Left lung (tissue), 14 donors: ENCODE measurements around the gene FUT2. TPM values are rescaled to one million over a fixed set of nuclear protein-coding genes. Genes with fewer than 3 reads are reported as not detected.

ENCODE experiments used
- ATAC-seq: fragments of 200-7000 bp; cut with Tn5 transposase; one replicate; pipeline ENCODE4 v1.9.1; 2020; ENCODE audit warnings: moderate library complexity
- DNase-seq, 4 donors: peaks; one replicate each; pipeline ENCODE4 v3.0.0-alpha.2; 2013 to 2020
- H3K27ac ChIP-seq, 2 donors: fragments of 200-600 bp; sonication (generic) in 1 of 2; one replicate each; pipeline versions ENCODE4 v1.5.0 to v1.8.0; 2020 to 2021
- H3K27me3 ChIP-seq, 2 donors: fragments of 200-600 bp; sonication (generic) in 1 of 2; one replicate each; pipeline versions ENCODE4 v1.5.0 to v1.8.0; 2020 to 2021
- H3K36me3 ChIP-seq, 2 donors: fragments of 200-600 bp; sonication (generic) in 1 of 2; one replicate each; pipeline versions ENCODE4 v1.5.0 to v1.8.0; 2020 to 2021
- H3K4me1 ChIP-seq, 2 donors: fragments of 200-600 bp; one replicate each; pipeline ENCODE4 v1.8.0; 2021
- H3K4me3 ChIP-seq, 2 donors: fragments of 200-600 bp; sonication (generic) in 1 of 2; one replicate each; pipeline versions ENCODE4 v1.5.0 to v1.8.0; 2020 to 2021; ENCODE audit warnings: mild to moderate bottlenecking in 1 of 2
- H3K9me3 ChIP-seq, 2 donors: fragments of 200-600 bp; sonication (generic) in 1 of 2; one replicate each; pipeline versions ENCODE4 v1.5.0 to v1.8.0; 2020 to 2021
- intact Hi-C, 2 donors: fragments of 100-400 bp; cut with DNase I; formaldehyde crosslinking; loops; one replicate each; pipeline versions ENCODE4 v1.11.2 to v1.14.2; 2022
- long read RNA-seq, 12 donors: library from polyadenylated mRNA in 2 of 12; unstranded in 2 of 12; transcript quantifications; one replicate each; pipeline ENCODE4 v2.0.0 and lab custom pipeline, GENCODE V29; 2019 to 2026
- polyA plus RNA-seq, 6 donors: library from polyadenylated mRNA; unstranded; fragments of 120-200 nt; gene quantifications; one replicate each; pipeline ENCODE4 v1.2.1, GENCODE V29; 2013; ENCODE audit not compliant: insufficient read length in 6 of 6
- total RNA-seq, 2 donors: library from RNA; stranded (reverse); fragmentation: NEBNext Ultra II Directional; extraction: Animal tissue kit (Norgen Biotek cat#: 25700); gene quantifications; one replicate each; pipeline ENCODE4 v1.2.1, GENCODE V29; 2021
- TF ChIP-seq, protein P1 (sequence below), 2 donors: fragments of 200-600 bp; sonication (generic) in 1 of 2; IDR thresholded peaks; one replicate each; pipeline versions ENCODE4 v1.5.0 to v1.8.0; 2021; ENCODE audit warnings: antibody characterized with exemption in 2 of 2
- donor health status: DM: no; HTN: yes; CAD: no.
- donor health status: DM: no; HTN: no; CAD: no.

The FUT2 gene
- total RNA-seq (1 to 10 TPM; 1.1 to 2.7 TPM), polyA plus RNA-seq (1 to 10 TPM; 2.1 to 3.7 (median 2.8) TPM)
- long read RNA-seq, donor 1: 0 reads
- long read RNA-seq, donor 2: 0 reads
- long read RNA-seq, donor 3: 0 reads
- long read RNA-seq, donor 4, partial matches to known transcripts: 0 of 4 reads
- long read RNA-seq, donor 4, other reads (novel, unspliced or antisense): 2 of 4 reads
- long read RNA-seq, donor 5: 0 reads
- long read RNA-seq, donor 6: 0 reads
- long read RNA-seq, donor 7: 0 reads
- long read RNA-seq, donor 8: 0 reads
- long read RNA-seq, donor 9: 0 reads
- long read RNA-seq, donor 10, partial matches to known transcripts: 0 of 2 reads
- long read RNA-seq, donor 10, other reads (novel, unspliced or antisense): 0 of 2 reads
- long read RNA-seq, donor 11: 0 reads
- long read RNA-seq, donor 12: 0 reads

DNA sequence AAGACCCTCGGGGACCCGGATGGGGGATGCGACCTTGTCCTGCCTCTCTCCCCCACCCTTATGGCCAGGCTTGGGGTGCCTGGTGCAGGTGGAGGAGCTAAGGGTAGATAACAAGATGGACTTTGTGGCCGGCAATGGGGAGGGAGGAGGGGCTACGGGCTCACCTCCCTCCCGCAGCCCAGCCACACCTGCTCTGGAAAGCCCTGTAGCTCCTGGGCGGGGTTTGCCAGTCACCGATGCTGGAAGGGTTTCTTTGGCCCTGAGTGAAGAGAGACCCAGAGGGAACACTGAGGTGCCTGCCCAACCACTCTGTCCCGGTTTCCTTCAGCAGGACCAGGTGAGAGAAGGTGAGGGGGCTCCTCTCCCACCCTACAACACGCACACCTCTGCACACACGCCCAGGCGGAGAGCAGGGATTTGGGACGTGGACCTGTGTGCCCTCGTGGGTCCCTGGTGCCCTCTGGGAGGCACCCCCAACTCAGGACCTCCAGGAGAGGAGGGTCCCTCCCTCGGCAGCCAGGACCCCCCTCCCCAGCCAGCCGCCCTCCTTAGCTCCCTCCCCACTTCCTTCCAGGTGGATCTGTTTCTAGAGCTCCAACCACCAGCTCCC lies at the start of gene FUT2:
Gene FUT2, plus strand, starts transcription at position 229 of the 610 bp plus-strand sequence. CDS start 6,986 bp downstream, outside the sequence.
- H3K36me3 ChIP-seq: no peaks in the 10 kb centered on the region
- DNase-seq: no peak
- H3K27ac ChIP-seq: peak within 1 kb of the TSS in 1 of 2 donors; percentile 64
- ATAC-seq: peak; percentile 88
- intact Hi-C loops: no loop called here
- TF ChIP-seq, protein P1, sequence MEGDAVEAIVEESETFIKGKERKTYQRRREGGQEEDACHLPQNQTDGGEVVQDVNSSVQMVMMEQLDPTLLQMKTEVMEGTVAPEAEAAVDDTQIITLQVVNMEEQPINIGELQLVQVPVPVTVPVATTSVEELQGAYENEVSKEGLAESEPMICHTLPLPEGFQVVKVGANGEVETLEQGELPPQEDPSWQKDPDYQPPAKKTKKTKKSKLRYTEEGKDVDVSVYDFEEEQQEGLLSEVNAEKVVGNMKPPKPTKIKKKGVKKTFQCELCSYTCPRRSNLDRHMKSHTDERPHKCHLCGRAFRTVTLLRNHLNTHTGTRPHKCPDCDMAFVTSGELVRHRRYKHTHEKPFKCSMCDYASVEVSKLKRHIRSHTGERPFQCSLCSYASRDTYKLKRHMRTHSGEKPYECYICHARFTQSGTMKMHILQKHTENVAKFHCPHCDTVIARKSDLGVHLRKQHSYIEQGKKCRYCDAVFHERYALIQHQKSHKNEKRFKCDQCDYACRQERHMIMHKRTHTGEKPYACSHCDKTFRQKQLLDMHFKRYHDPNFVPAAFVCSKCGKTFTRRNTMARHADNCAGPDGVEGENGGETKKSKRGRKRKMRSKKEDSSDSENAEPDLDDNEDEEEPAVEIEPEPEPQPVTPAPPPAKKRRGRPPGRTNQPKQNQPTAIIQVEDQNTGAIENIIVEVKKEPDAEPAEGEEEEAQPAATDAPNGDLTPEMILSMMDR (IDR thresholded peaks at IDR 0.05): no peak
- H3K27me3 ChIP-seq: peaks cover 0 to 27% of the 10 kb centered on the region in 2 donors
- peaks cover 0 to 15% of the 10 kb centered on the region in 2 donors for H3K4me1 ChIP-seq
- H3K4me3 ChIP-seq: peak within 1 kb of the TSS in 1 of 2 donors; percentile 14
- H3K9me3 ChIP-seq: no peaks in the 10 kb centered on the region

DNA sequence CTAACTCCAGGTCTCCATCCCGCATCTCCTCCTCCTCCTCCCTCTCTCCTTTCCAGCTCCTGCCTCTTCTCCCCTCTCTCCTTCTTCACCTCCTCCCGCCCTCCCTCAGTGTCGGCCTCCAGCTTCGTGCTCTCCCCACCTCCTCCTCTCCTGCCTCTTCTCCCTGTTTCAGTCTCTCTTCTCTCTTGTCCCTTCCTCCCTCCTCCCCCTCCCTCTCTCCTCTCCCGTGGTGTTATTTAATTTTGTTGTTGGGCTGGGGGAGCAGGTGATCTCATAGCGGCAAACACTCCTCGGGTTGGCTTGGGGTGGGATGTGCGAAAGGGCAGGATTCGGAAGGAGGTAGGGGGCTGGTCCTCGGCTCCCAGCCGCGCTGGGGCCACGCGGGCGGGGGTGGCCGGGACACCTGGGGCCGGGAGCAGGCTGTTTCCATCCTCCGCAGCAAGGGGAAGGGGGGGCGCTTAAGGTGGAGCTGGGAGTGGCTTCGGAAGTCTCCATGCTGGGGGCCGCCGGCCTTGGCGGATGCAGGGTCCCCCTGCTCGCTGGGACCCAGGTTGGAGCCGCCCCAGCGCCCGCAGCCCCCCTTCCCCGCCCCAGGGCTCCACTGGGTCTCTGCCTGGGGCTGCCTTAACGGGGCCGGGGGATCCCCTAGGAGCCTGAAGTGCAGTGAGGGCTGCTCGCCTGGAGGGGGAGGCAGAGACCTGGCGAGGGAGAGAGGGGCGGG lies 49.6 kb upstream of the FUT2 start, which contains the start of gene CA11:
Gene CA11, minus strand, starts transcription at position 187 of the 721 bp plus-strand sequence. CDS start 555 bp downstream, outside the sequence.
- Histone ChIP-seq H3K9me3 (no peaks in the 10 kb centered on the region), H3K27ac (peak within 1 kb of the TSS; percentile 64 to 70), H3K27me3 (peaks cover 0 to 18% of the 10 kb centered on the region in 2 donors), H3K36me3 (no peaks in the 10 kb centered on the region), H3K4me1 (peaks cover 7 to 28% of the 10 kb centered on the region in 2 donors), H3K4me3 (peak within 1 kb of the TSS; percentile 33 to 50)
- intact Hi-C loops: no loop called here
- ATAC-seq: peak; percentile 93
- peak; percentile 82 to 95 (median 90) for DNase-seq
- TF ChIP-seq, protein P1 (IDR thresholded peaks at IDR 0.05): peak; percentile 75 to 89

DNA sequence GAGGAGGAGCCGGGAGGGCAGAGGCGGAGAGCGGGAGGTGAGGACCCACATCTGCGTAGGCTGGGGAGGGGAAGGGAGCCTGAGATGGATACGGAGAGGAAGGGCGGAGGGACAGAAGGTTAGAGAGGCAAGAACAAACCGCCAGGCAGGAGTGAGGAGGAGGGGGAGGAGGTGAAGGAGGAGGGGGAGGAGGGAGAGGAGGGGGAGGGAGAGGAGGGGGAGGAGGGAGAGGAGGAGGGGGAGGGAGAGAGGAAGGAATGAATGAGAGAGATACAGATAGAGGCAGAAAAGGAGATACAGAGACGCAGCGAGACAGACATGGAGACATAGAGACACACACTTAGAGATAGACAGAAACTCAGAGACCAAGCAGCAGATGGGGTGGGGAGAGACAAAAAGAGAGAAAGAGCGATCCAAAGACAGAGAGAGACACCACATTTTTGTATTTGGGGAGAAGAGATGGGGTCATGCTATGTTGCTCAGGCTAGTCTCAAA lies 49.0 kb upstream of the FUT2 start:
- TF ChIP-seq, protein P1 (IDR thresholded peaks at IDR 0.05): no peak
- H3K9me3 ChIP-seq: no peaks in the 10 kb centered on the region
- peak overlapping the region; percentile 33 to 50 for H3K4me3 ChIP-seq
- no peak for ATAC-seq
- no peak for DNase-seq
- H3K4me1 ChIP-seq: peaks cover 7 to 28% of the 10 kb centered on the region in 2 donors
- peaks cover 0 to 18% of the 10 kb centered on the region in 2 donors for H3K27me3 ChIP-seq
- H3K27ac ChIP-seq: peak overlapping the region; percentile 64 to 70
- intact Hi-C loops: no loop called here
- no peaks in the 10 kb centered on the region for H3K36me3 ChIP-seq

DNA sequence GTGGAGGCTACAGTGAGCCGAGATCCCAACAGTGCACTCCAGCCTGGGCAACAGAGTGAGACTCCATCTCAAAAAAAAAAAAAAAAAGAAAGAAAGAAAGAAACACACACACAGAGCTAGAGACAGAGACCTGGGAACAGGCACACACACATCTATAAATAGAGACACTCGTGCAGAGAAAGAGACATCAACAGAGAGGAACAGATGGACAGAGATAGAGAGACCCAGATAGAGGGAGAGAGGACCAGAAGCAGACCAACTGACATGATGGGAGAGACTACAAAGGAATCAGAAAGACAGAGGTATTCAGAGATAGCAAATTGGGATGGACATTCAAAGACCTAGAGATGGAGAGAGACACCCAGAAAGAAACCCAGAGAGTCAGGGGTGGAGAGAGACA lies 47.6 kb upstream of the FUT2 start:
- Histone ChIP-seq H3K27me3 (peaks cover 0 to 18% of the 10 kb centered on the region in 2 donors), H3K36me3 (no peaks in the 10 kb centered on the region), H3K9me3 (no peaks in the 10 kb centered on the region), H3K4me3 (no peak overlapping the region), H3K4me1 (peaks cover 7 to 28% of the 10 kb centered on the region in 2 donors), H3K27ac (no peak overlapping the region)
- DNase-seq: no peak
- no peak for ATAC-seq
- intact Hi-C loops: no loop called here
- TF ChIP-seq, protein P1 (IDR thresholded peaks at IDR 0.05): no peak
